OCI-LY7 (cell line): Measurements from ENCODE around the gene KLK3. TPM values are rescaled to one million over a fixed set of nuclear protein-coding genes. Genes with fewer than 3 reads are reported as not detected.
A peak's percentile ranks its signal among the peaks of the same experiment; 100 is the strongest.

Experiments
- BruUV-seq: library from RNA; stranded (reverse); fragments of 400-500 nt; replicated peaks from 2 replicates; lab custom pipeline; 2021; lab: Mats Ljungman, UMichigan
- CTCF ChIA-PET: fragments of 300-600 bp; sonication (Branson Sonifier 250); formaldehyde crosslinking; loops from one replicate; lab custom pipeline; 2022; ENCODE audit warnings: antibody characterized with exemption; ENCODE audit not compliant: unreplicated experiment; lab: Charles Lee
- POLR2A ChIA-PET: fragments of 300-600 bp; sonication (Branson Sonifier 250); formaldehyde crosslinking; loops from one replicate; lab custom pipeline; 2022; ENCODE audit warnings: antibody characterized with exemption; lab: Charles Lee
- DNase-seq: peaks from one replicate; pipeline ENCODE4 v3.0.0-alpha.2; 2015; ENCODE audit warnings: low spot score
- H2AFZ ChIP-seq: fragments of 200-600 bp; sonication (generic), shearing (Covaris generic); 2 replicates; pipeline ENCODE4 v1.6.1; 2014; ENCODE audit warnings: mild to moderate bottlenecking, antibody characterized with exemption, low read length, moderate library complexity
- H3K27ac ChIP-seq: fragments of 200-600 bp; sonication (generic); 2 replicates; pipeline ENCODE4 v1.5.1; 2014; ENCODE audit warnings: mixed run types, low read depth, mild to moderate bottlenecking, moderate library complexity, low read length, inconsistent platforms; ENCODE audit not compliant: poor library complexity, severe bottlenecking
- H3K36me3 ChIP-seq: fragments of 200-600 bp; sonication (generic); 2 replicates; pipeline ENCODE4 v1.6.1; 2014; ENCODE audit warnings: mild to moderate bottlenecking, antibody characterized with exemption, low read length, moderate library complexity, mixed read lengths; ENCODE audit not compliant: insufficient read depth
- H3K4me1 ChIP-seq: fragments of 200-600 bp; sonication (generic); 2 replicates; pipeline ENCODE4 v1.5.1; 2014; ENCODE audit warnings: mild to moderate bottlenecking, low read length; ENCODE audit not compliant: insufficient read depth, poor library complexity, severe bottlenecking
- H3K4me2 ChIP-seq: fragments of 200-600 bp; sonication (generic); 2 replicates; pipeline ENCODE4 v1.6.1; 2014; ENCODE audit warnings: mild to moderate bottlenecking, low read length
- H3K4me3 ChIP-seq: fragments of 200-600 bp; sonication (generic); 2 replicates; pipeline ENCODE4 v1.5.1; 2014; ENCODE audit warnings: mild to moderate bottlenecking, low read depth, low read length; ENCODE audit not compliant: poor library complexity, severe bottlenecking
- H3K79me2 ChIP-seq: fragments of 200-600 bp; sonication (generic); 2 replicates; pipeline ENCODE4 v1.6.1; 2016; ENCODE audit warnings: low read depth, mild to moderate bottlenecking, low read length, moderate library complexity, mixed read lengths; ENCODE audit not compliant: insufficient read depth
- H3K9me2 ChIP-seq: fragments of 200-600 bp; sonication (generic); 2 replicates; pipeline ENCODE4 v1.6.1; 2016; ENCODE audit warnings: mild to moderate bottlenecking, low read length, mixed read lengths; ENCODE audit not compliant: insufficient read depth
- H3K9me3 ChIP-seq: fragments of 200-600 bp; sonication (generic); 2 replicates; pipeline ENCODE4 v1.6.1; 2014; ENCODE audit warnings: mild to moderate bottlenecking, mixed run types, low read length, mixed read lengths
- H4K20me1 ChIP-seq: fragments of 200-600 bp; sonication (generic); 2 replicates; pipeline ENCODE4 v1.6.1; 2014; ENCODE audit warnings: mild to moderate bottlenecking, antibody characterized with exemption, low read length, moderate library complexity, mixed read lengths; ENCODE audit not compliant: insufficient read depth
- CTCF ChIP-seq: fragments of 200-600 bp; sonication (generic); conservative IDR thresholded peaks from 2 replicates; pipeline ENCODE4 v1.5.1; 2014; ENCODE audit warnings: mild to moderate bottlenecking, antibody characterized with exemption, low read length, moderate library complexity, mixed read lengths
- EZH2phosphoT487 ChIP-seq: fragments of 200-600 bp; sonication (generic); IDR thresholded peaks from 2 replicates; pipeline ENCODE4 v1.6.1; 2018; ENCODE audit warnings: low read depth, borderline replicate concordance, mild to moderate bottlenecking, mixed run types, antibody characterized with exemption, low read length, moderate library complexity, mixed read lengths
- intact Hi-C: fragments of 100-400 bp; cut with micrococcal nuclease; formaldehyde crosslinking; loops from one replicate; pipeline ENCODE4 v1.10.0; 2022; ENCODE audit not compliant: unreplicated experiment
- total RNA-seq, 2 experiments: library from RNA; depleted of rRNA in 1 of 2; stranded (reverse); fragments of >200 nt in 1 of 2; shearing (Covaris generic) in 1 of 2; gene quantifications; 2 replicates each; pipeline ENCODE4 v1.2.3, GENCODE V29; 2014 to 2022

KLK3 gene
- total RNA-seq, 2 experiments from 2014 or later = not detected

GRCh38 chr19:50836543-50837195 is 18.0 kb upstream of the KLK3 start:
- Histone ChIP-seq H3K36me3 (no peaks in the 10 kb centered on the region), H3K4me2 (no peak overlapping the region), H3K9me3 (no peaks in the 10 kb centered on the region), H3K79me2 (no peaks in the 10 kb centered on the region), H3K4me1 (peaks cover 5% of the 10 kb centered on the region), H3K9me2 (no peaks in the 10 kb centered on the region), H3K4me3 (no peak overlapping the region), H4K20me1 (no peaks in the 10 kb centered on the region), H3K27ac (no peak overlapping the region), H2AFZ (no peak overlapping the region)
- ChIA-PET CTCF (no interaction called here), POLR2A (no interaction called here)
- TF ChIP-seq CTCF = no peak
- TF ChIP-seq EZH2phosphoT487 = no peak
- intact Hi-C loops = no loop called here
- no peak for DNase-seq
- no TSS peak for BruUV-seq

DNA sequence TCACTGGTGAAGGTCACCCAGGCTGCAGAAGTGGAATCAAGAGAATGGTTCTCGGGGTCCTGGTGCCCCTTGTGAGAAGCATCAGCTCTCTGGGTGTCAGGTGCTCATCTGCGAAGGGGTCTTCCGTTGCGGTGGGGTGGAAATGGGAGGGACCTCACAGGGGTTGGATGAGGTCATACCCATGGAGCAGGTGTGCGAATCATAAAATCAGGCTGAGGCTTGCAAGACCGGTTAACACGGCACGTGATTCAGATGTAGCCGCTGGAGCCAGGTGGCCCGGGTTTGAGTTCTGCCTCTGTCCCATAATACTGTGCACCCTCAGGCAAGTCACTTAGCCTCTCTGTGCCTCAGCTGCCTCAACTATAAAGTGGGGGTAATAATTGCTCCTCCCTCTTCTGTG is 17.4 kb upstream of the KLK3 start:
- CTCF ChIA-PET = no interaction called here
- BruUV-seq = no TSS peak
- no peaks in the 10 kb centered on the region for H3K79me2 ChIP-seq
- POLR2A ChIA-PET = no interaction called here
- no peaks in the 10 kb centered on the region for H3K9me3 ChIP-seq
- intact Hi-C loops = no loop called here
- H3K9me2 ChIP-seq = no peaks in the 10 kb centered on the region
- H3K4me3 ChIP-seq = no peak overlapping the region
- H4K20me1 ChIP-seq = no peaks in the 10 kb centered on the region
- H3K4me2 ChIP-seq = no peak overlapping the region
- no peak for DNase-seq
- peaks cover 5% of the 10 kb centered on the region for H3K4me1 ChIP-seq
- H3K27ac ChIP-seq = no peak overlapping the region
- H2AFZ ChIP-seq = no peak overlapping the region
- no peaks in the 10 kb centered on the region for H3K36me3 ChIP-seq
- TF ChIP-seq CTCF = no peak
- no peak for TF ChIP-seq EZH2phosphoT487

- Histone ChIP-seq H4K20me1 (no peaks in the 10 kb centered on the region), H3K4me1 (peaks cover 5% of the 10 kb centered on the region), H3K27ac (no peak overlapping the region), H3K9me2 (no peaks in the 10 kb centered on the region), H3K9me3 (no peaks in the 10 kb centered on the region), H3K79me2 (no peaks in the 10 kb centered on the region), H3K4me2 (no peak overlapping the region), H3K36me3 (no peaks in the 10 kb centered on the region), H3K4me3 (no peak overlapping the region), H2AFZ (no peak overlapping the region)
- BruUV-seq = no TSS peak
- POLR2A ChIA-PET = no interaction called here
- CTCF ChIA-PET = no interaction called here
- intact Hi-C loops = no loop called here
- peak; percentile 68 for TF ChIP-seq CTCF
- TF ChIP-seq EZH2phosphoT487 = no peak
- DNase-seq = peak; percentile 49
Observed at GRCh38 chr19:50838239-50838638, 16.5 kb upstream of the KLK3 start.
